ENCODE measurements around the gene NCKAP5.

Gene NCKAP5

GRCh38 chr2:132677661-132678060, 890.6 kb downstream of the NCKAP5 start:
- DNase-seq, result no peak

GRCh38 chr2:132676999-132677398, 891.3 kb downstream of the NCKAP5 start:
- DNase-seq, result no peak

- no peak for DNase-seq
Measured at GRCh38 chr2:132671151-132671835, 897.0 kb downstream of the NCKAP5 start.

GRCh38 chr2:132670496-132671150, 897.6 kb downstream of the NCKAP5 start:
- DNase-seq, result no peak

- no peak for DNase-seq
Measured at GRCh38 chr2:132669908-132670495, 898.3 kb downstream of the NCKAP5 start, which contains the start of gene LYPD1. TSS of gene LYPD1 (minus strand) at chr2:132670205. CDS start at chr2:132669932, 273 bp downstream.

- DNase-seq, result no peak
Measured at GRCh38 chr2:132668987-132669907, 899.0 kb downstream of the NCKAP5 start.

- DNase-seq, result no peak
Measured at GRCh38 chr2:132668189-132668823, 900.0 kb downstream of the NCKAP5 start.

GRCh38 chr2:132667706-132668105, 900.6 kb downstream of the NCKAP5 start:
- DNase-seq, result no peak

- no peak for DNase-seq
Measured at GRCh38 chr2:132665401-132666140, 902.7 kb downstream of the NCKAP5 start.

- DNase-seq, result no peak
Measured at GRCh38 chr2:132664096-132664495, 904.2 kb downstream of the NCKAP5 start.

GRCh38 chr2:132662732-132663131, 905.5 kb downstream of the NCKAP5 start:
- no peak for DNase-seq

- DNase-seq, result no peak
Measured at GRCh38 chr2:132659331-132659730, 908.9 kb downstream of the NCKAP5 start.

- no peak for DNase-seq
Measured at GRCh38 chr2:132656266-132656975, 911.8 kb downstream of the NCKAP5 start.

- DNase-seq, result no peak
Measured at GRCh38 chr2:132654968-132655367, 913.3 kb downstream of the NCKAP5 start.

GRCh38 chr2:132654335-132654734, 913.9 kb downstream of the NCKAP5 start:
- no peak for DNase-seq

GRCh38 chr2:132652474-132652873, 915.8 kb downstream of the NCKAP5 start:
- DNase-seq, result no peak

GRCh38 chr2:132651115-132652045, 916.9 kb downstream of the NCKAP5 start:
- peak; percentile 4 for DNase-seq

GRCh38 chr2:132646540-132647108, 921.6 kb downstream of the NCKAP5 start:
- DNase-seq, result no peak

- no peak for DNase-seq
Measured at GRCh38 chr2:132645722-132646539, 922.3 kb downstream of the NCKAP5 start.

All from DMS 273 treated with DMSO at 0.1 percent for 48 hours (cell line).